IMR-90 (cell line): ENCODE measurements around the gene MNAT1.

Experiments
- BHLHE40 ChIP-seq: fragments of 150-350 bp; IDR thresholded peaks from 2 replicates; pipeline ENCODE4 v1.6.1; 2016; ENCODE audit warnings: mild to moderate bottlenecking, low read depth, low read length
- CEBPB ChIP-seq: IDR thresholded peaks from 2 replicates; pipeline ENCODE4 v1.6.1; 2012; ENCODE audit warnings: low read depth, low read length, improper control_type of control experiment
- CTCF ChIP-seq: conservative IDR thresholded peaks from 2 replicates; pipeline ENCODE4 v1.5.1; 2012; ENCODE audit warnings: mild to moderate bottlenecking, low read depth, low read length, improper control_type of control experiment
- FOS ChIP-seq: fragments of 150-350 bp; IDR thresholded peaks from 2 replicates; pipeline ENCODE4 v1.6.1; 2016; ENCODE audit warnings: low read depth, low read length
- MAFK ChIP-seq: IDR thresholded peaks from 2 replicates; pipeline ENCODE4 v1.6.1; 2012; ENCODE audit warnings: low read depth, low read length, improper control_type of control experiment
- MAZ ChIP-seq: IDR thresholded peaks from 2 replicates; pipeline ENCODE4 v1.6.1; 2012; ENCODE audit warnings: low read depth, mild to moderate bottlenecking, low read length, improper control_type of control experiment, moderate library complexity, borderline replicate concordance
- MXI1 ChIP-seq: IDR thresholded peaks from 2 replicates; pipeline ENCODE4 v1.6.1; 2012; ENCODE audit warnings: low read depth, mild to moderate bottlenecking, low read length, moderate library complexity, borderline replicate concordance
- POLR2A ChIP-seq: IDR thresholded peaks from 2 replicates; pipeline ENCODE4 v1.6.1; 2012; ENCODE audit warnings: mild to moderate bottlenecking, low read depth, low read length
- RAD21 ChIP-seq: IDR thresholded peaks from 2 replicates; pipeline ENCODE4 v1.6.1; 2012; ENCODE audit warnings: low read length, improper control_type of control experiment
- RFX5 ChIP-seq: IDR thresholded peaks from 2 replicates; pipeline ENCODE4 v1.8.0; 2012; ENCODE audit warnings: low read depth, mild to moderate bottlenecking, low read length, moderate library complexity
- SMC3 ChIP-seq: fragments of 150-350 bp; IDR thresholded peaks from 2 replicates; pipeline ENCODE4 v1.6.1; 2016; ENCODE audit warnings: low read depth, mild to moderate bottlenecking, antibody characterized with exemption, low read length, moderate library complexity
- USF2 ChIP-seq: fragments of 150-350 bp; IDR thresholded peaks from 2 replicates; pipeline ENCODE4 v1.6.1; 2017; ENCODE audit warnings: mild to moderate bottlenecking, antibody characterized with exemption, low read length, low read depth

GRCh38 chr14:60943637-60944032, 209.1 kb downstream of the MNAT1 start:
- TF ChIP-seq FOS (no peak), POLR2A (no peak), CTCF (no peak), RFX5 (no peak), RAD21 (no peak), SMC3 (no peak), CEBPB (no peak), BHLHE40 (no peak), USF2 (no peak), MAZ (no peak), MXI1 (no peak), MAFK (no peak)
